SK-N-SH (cell line): ENCODE results near the gene TMEM129. TPM values are rescaled to one million over a fixed set of nuclear protein-coding genes. Genes with fewer than 3 reads are reported as not detected.
A peak's percentile ranks its signal among the peaks of the same experiment; 100 is the strongest.

Experiments
- CTCF ChIA-PET: fragments of 300-600, 350-600 bp; formaldehyde crosslinking; extraction: SDS; loops from one replicate; lab custom pipeline; 2021; lab: Yijun Ruan, JAX
- POLR2A ChIA-PET: fragments of 350-600 bp; sonication (Branson Sonifier 250); formaldehyde crosslinking; extraction: SDS; loops from one replicate; lab custom pipeline; 2020; ENCODE audit warnings: antibody characterized with exemption, inconsistent platforms; lab: Yijun Ruan, JAX
- DNase-seq: peaks from one replicate; pipeline ENCODE4 v3.0.0; 2012
- H2AFZ ChIP-seq: fragments of 200-600 bp; sonication (generic); 2 replicates; pipeline ENCODE4 v1.8.1; 2016; ENCODE audit warnings: antibody characterized with exemption, mild to moderate bottlenecking, low read depth
- H3F3A ChIP-seq: fragments of 200-600 bp; sonication (generic); replicated peaks from 2 replicates; pipeline ENCODE3; 2016; ENCODE audit warnings: antibody characterized with exemption, mild to moderate bottlenecking; ENCODE audit not compliant: insufficient read depth
- H3K27ac ChIP-seq, 2 experiments: fragments of 200-500 bp in 1 of 2; fragments of 200-600 bp in 1 of 2; sonication (Bioruptor generic) in 1 of 2; sonication (generic), shearing (Covaris generic) in 1 of 2; 2 replicates each; pipeline versions ENCODE4 v1.5.1 to v1.6.1; 2014 to 2016; ENCODE audit warnings: low read depth in 2 of 2, inconsistent platforms in 1 of 2, low read length in 1 of 2, mild to moderate bottlenecking in 1 of 2, mixed read lengths in 1 of 2
- H3K27me3 ChIP-seq: fragments of 200-600 bp; sonication (generic), shearing (Covaris generic); 2 replicates; pipeline ENCODE4 v1.6.1; 2016; ENCODE audit warnings: mixed run types; ENCODE audit not compliant: insufficient read depth
- H3K36me3 ChIP-seq, 2 experiments: fragments of 200-500 bp in 1 of 2; fragments of 200-600 bp in 1 of 2; sonication (Bioruptor generic) in 1 of 2; sonication (generic) in 1 of 2; replicated peaks in 1 of 2; 2 replicates each; pipeline versions ENCODE3 to v1.5.1; 2014 to 2016; ENCODE audit warnings: low read length in 1 of 2, mild to moderate bottlenecking in 1 of 2; ENCODE audit not compliant: insufficient read depth in 2 of 2, control insufficient read depth in 1 of 2
- H3K4me1 ChIP-seq, 2 experiments: fragments of 200-500 bp in 1 of 2; fragments of 200-600 bp in 1 of 2; sonication (Bioruptor generic) in 1 of 2; sonication (generic), shearing (Covaris generic) in 1 of 2; 2 replicates each; pipeline versions ENCODE4 v1.5.1 to v1.6.1; 2014 to 2016; ENCODE audit warnings: low read depth in 1 of 2, low read length in 1 of 2, mixed run types in 1 of 2; ENCODE audit not compliant: insufficient read depth in 2 of 2, control insufficient read depth in 1 of 2
- H3K4me2 ChIP-seq: fragments of 200-600 bp; sonication (generic), shearing (Covaris generic); 2 replicates; pipeline ENCODE4 v1.6.1; 2017; ENCODE audit warnings: mixed run types
- H3K4me3 ChIP-seq, 2 experiments: fragments of 200-500 bp in 1 of 2; fragments of 200-600 bp in 1 of 2; sonication (Bioruptor generic) in 1 of 2; sonication (generic), shearing (Covaris generic) in 1 of 2; 2 replicates each; pipeline versions ENCODE4 v1.5.1 to v1.8.1; 2014 to 2016; ENCODE audit warnings: low read depth in 2 of 2, inconsistent platforms in 1 of 2, low read length in 1 of 2, mild to moderate bottlenecking in 1 of 2, mixed read lengths in 1 of 2, moderate library complexity in 1 of 2
- H3K79me2 ChIP-seq: fragments of 200-600 bp; sonication (generic); 2 replicates; pipeline ENCODE4 v1.8.1; 2017; ENCODE audit warnings: mild to moderate bottlenecking; ENCODE audit not compliant: insufficient read depth
- H3K9ac ChIP-seq: fragments of 200-600 bp; sonication (generic); 2 replicates; pipeline ENCODE4 v1.6.1; 2017; ENCODE audit warnings: mixed run types
- H3K9me2 ChIP-seq: fragments of 200-600 bp; sonication (generic); 2 replicates; pipeline ENCODE4 v1.6.1; 2017; ENCODE audit warnings: mixed run types
- H3K9me3 ChIP-seq: fragments of 200-600 bp; sonication (generic); 2 replicates; pipeline ENCODE4 v1.6.1; 2017; ENCODE audit warnings: mixed run types, mild to moderate bottlenecking, moderate library complexity
- H4K20me1 ChIP-seq: fragments of 200-600 bp; sonication (generic); 2 replicates; pipeline ENCODE4 v1.6.1; 2017; ENCODE audit warnings: mild to moderate bottlenecking, mixed run types; ENCODE audit not compliant: insufficient read depth
- EP300 ChIP-seq, 2 experiments: IDR thresholded peaks; 2 replicates each; pipeline versions ENCODE4 v1.4.0 to v1.6.1; 2012; ENCODE audit warnings: borderline replicate concordance in 1 of 2, low read depth in 1 of 2, low read length in 1 of 2
- FOSL2 ChIP-seq: IDR thresholded peaks from 2 replicates; pipeline ENCODE4 v1.4.0; 2012; ENCODE audit warnings: low read depth, mild to moderate bottlenecking, moderate library complexity, borderline replicate concordance
- FOXM1 ChIP-seq: IDR thresholded peaks from 2 replicates; pipeline ENCODE4 v1.4.0; 2012; ENCODE audit warnings: low read depth, mild to moderate bottlenecking
- GABPA ChIP-seq: IDR thresholded peaks from 2 replicates; pipeline ENCODE4 v1.4.0; 2012; ENCODE audit warnings: low read depth, mild to moderate bottlenecking
- MXI1 ChIP-seq: IDR thresholded peaks from 2 replicates; pipeline ENCODE4 v1.6.1; 2012; ENCODE audit warnings: mild to moderate bottlenecking, low read depth, low read length, improper control_type of control experiment
- NFIC ChIP-seq: IDR thresholded peaks from 2 replicates; pipeline ENCODE4 v1.4.0; 2012; ENCODE audit warnings: borderline replicate concordance
- NRF1 ChIP-seq: IDR thresholded peaks from 2 replicates; pipeline ENCODE4 v1.6.1; 2012; ENCODE audit warnings: low read depth, mild to moderate bottlenecking, low read length
- SIN3A ChIP-seq: IDR thresholded peaks from 2 replicates; pipeline ENCODE4 v1.6.1; 2012; ENCODE audit warnings: low read depth, mild to moderate bottlenecking, low read length, moderate library complexity, borderline replicate concordance
- TAF1 ChIP-seq: IDR thresholded peaks from 2 replicates; pipeline ENCODE4 v1.6.1; 2012; ENCODE audit warnings: low read depth, mild to moderate bottlenecking, low read length, moderate library complexity, borderline replicate concordance
- TCF12 ChIP-seq: IDR thresholded peaks from 2 replicates; pipeline ENCODE4 v1.4.0; 2012
- TEAD4 ChIP-seq: IDR thresholded peaks from 2 replicates; pipeline ENCODE4 v1.4.0; 2012; ENCODE audit warnings: mild to moderate bottlenecking, borderline replicate concordance; ENCODE audit not compliant: insufficient read depth
- WGBS: methylation state at CpG from one replicate; pipeline ENCODE4 v1.1.6; 2017; ENCODE audit warnings: low lambda C conversion rate; 5-methylcytosine and 5-hydroxymethylcytosine counted together
- polyA plus RNA-seq, 3 experiments: library from polyadenylated mRNA; depleted of rRNA; stranded (reverse); fragments of >200 nt; gene quantifications; 2 replicates each; pipeline ENCODE4 v1.2.3, GENCODE V29; 2012
- TF ChIP-seq, protein P1 (sequence below): IDR thresholded peaks from 2 replicates; pipeline ENCODE4; 2012
- TF ChIP-seq, protein P2 (sequence below): IDR thresholded peaks from 2 replicates; pipeline ENCODE4 v1.6.1; 2012; ENCODE audit warnings: mild to moderate bottlenecking, low read depth, low read length, moderate library complexity
- TF ChIP-seq, protein P3 (sequence below): IDR thresholded peaks from 2 replicates; pipeline ENCODE4 v1.4.0; 2012; ENCODE audit warnings: low read depth, borderline replicate concordance
- TF ChIP-seq, protein P4 (sequence below): fragments of 150-350 bp; IDR thresholded peaks from 2 replicates; pipeline ENCODE4 v1.6.1; 2016; ENCODE audit warnings: mild to moderate bottlenecking, low read depth, low read length

TMEM129 gene
- polyA plus RNA-seq, 1 of the 3 experiments (the other 2 are of a cell fraction): 36.5 TPM

DNA sequence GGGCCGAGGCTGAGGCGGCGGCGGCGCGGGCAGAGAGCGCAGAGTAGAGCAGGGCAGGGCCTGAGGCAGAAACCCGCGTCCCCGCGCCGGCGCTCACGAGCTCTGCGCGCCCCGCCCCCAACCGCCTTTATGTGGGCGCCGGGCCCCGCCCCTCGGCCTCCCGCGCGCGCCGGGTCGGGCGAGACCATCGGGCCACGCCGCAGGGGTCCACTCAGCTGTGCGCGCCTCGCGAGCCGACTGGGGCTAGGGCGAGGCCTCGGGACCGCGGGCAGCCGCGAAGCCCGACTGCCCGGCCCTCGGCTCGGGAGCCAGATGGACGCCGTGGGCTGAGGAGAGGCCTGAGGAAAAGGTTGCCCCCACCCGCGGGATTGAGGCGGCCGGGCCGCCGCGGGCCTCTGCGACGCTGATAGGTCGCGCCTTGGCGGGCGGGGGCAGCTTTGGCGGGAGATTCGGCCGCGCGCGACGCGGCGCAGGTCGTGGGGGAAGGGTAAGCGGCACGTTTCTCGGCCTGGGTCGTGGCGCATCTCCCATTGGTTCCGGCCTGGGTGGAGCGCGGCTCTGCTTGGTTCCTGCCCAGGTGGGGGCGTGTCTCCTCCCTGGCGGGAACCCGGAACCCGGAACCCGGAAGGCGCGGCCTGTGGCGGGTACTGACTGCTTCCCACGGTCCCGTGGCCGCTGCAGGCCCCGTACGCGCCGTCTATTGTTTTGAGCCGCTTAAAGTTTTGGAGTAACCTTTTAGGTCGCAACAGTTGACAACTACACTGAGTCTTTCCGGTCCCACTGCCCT lies 8.7 kb downstream of the TMEM129 start, which contains the start of gene SLBP (continued):
- TF ChIP-seq TCF12 (peak; percentile 5; the same call in 1 of the 2 replicates), FOXM1 (0 out of 2 replicates have a peak, but pooled peaks have one; percentile 49), FOSL2 (no peak), SIN3A (peak; percentile 98; the same call in 1 of the 2 replicates), TEAD4 (no peak)
- TF ChIP-seq, protein P1, sequence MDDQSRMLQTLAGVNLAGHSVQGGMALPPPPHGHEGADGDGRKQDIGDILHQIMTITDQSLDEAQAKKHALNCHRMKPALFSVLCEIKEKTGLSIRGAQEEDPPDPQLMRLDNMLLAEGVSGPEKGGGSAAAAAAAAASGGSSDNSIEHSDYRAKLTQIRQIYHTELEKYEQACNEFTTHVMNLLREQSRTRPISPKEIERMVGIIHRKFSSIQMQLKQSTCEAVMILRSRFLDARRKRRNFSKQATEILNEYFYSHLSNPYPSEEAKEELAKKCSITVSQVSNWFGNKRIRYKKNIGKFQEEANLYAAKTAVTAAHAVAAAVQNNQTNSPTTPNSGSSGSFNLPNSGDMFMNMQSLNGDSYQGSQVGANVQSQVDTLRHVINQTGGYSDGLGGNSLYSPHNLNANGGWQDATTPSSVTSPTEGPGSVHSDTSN: no peak
- TF ChIP-seq, protein P2, sequence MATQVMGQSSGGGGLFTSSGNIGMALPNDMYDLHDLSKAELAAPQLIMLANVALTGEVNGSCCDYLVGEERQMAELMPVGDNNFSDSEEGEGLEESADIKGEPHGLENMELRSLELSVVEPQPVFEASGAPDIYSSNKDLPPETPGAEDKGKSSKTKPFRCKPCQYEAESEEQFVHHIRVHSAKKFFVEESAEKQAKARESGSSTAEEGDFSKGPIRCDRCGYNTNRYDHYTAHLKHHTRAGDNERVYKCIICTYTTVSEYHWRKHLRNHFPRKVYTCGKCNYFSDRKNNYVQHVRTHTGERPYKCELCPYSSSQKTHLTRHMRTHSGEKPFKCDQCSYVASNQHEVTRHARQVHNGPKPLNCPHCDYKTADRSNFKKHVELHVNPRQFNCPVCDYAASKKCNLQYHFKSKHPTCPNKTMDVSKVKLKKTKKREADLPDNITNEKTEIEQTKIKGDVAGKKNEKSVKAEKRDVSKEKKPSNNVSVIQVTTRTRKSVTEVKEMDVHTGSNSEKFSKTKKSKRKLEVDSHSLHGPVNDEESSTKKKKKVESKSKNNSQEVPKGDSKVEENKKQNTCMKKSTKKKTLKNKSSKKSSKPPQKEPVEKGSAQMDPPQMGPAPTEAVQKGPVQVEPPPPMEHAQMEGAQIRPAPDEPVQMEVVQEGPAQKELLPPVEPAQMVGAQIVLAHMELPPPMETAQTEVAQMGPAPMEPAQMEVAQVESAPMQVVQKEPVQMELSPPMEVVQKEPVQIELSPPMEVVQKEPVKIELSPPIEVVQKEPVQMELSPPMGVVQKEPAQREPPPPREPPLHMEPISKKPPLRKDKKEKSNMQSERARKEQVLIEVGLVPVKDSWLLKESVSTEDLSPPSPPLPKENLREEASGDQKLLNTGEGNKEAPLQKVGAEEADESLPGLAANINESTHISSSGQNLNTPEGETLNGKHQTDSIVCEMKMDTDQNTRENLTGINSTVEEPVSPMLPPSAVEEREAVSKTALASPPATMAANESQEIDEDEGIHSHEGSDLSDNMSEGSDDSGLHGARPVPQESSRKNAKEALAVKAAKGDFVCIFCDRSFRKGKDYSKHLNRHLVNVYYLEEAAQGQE: peak; percentile 16; the same call in 1 of the 2 replicates

DNA sequence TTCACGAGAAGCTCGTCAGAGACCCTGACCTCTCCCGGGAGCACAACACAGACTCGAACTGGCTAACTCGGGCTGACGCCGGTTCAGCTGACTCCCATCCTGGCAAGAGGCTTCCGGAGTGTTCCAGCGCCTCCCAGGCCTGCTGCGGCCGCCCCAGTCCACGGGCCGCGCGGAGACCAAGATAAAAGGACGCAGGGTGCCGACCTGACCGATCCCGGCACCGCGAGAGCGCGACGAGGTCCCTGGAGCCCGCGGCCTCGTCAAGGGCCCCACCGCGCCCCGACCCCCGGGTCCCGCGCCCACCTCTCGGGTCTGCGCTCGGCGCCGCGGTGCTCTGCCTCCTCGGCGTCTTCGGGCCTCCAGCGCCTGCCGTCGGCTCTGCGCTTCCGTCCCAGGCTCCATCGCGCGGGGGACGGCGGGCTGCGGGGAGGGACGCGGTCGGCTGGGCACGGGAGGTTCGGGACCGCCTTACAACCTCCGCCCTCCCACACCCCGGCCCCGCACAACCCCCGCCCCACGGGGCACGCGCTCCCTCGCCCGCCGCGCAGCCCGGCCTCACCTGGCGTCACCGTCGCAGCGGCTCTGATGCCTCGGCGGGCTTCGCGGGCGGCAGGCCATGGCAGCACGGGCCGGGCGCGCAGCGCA lies 9.4 kb downstream of the TMEM129 start:
- peak overlapping the region; percentile 99 for H3K4me2 ChIP-seq
- DNase-seq: peak; percentile 80
- no peaks in the 10 kb centered on the region for H3K27me3 ChIP-seq
- ChIA-PET POLR2A (interaction anchor here (0.7 to 2.1 kb wide), 5 partner anchors 8 to 67 kb away, joined by 3 to 16 read pairs (median 4); partner anchors contain the start of genes TACC3 and TMEM129), CTCF (interaction anchor here (0.6 to 2.1 kb wide), 6 partner anchors 9 to 188 kb away, joined by 3 to 19 read pairs (median 4); partner anchors contain the start of genes TACC3 and TMEM129)
- no peaks in the 10 kb centered on the region for H3K9me3 ChIP-seq
- H3K9ac ChIP-seq: peak overlapping the region; percentile 100
- peaks cover 13 to 23% of the 10 kb centered on the region in 2 experiments; a peak in 2 of 4 replicates for H3K4me1 ChIP-seq
- TF ChIP-seq NFIC (no peak), EP300 (IDR thresholded peaks at IDR 0.05; ENCODE audit: borderline replicate concordance in 1 of 2, low read depth in 1 of 2, low read length in 1 of 2) (peak in 1 of 2 experiments; percentile 21; a peak in 1 of 4 replicates), GABPA (no peak), MXI1 (peak; percentile 55; the same call in 1 of the 2 replicates), TAF1 (no peak), NRF1 (no peak)
- TF ChIP-seq, protein P3, sequence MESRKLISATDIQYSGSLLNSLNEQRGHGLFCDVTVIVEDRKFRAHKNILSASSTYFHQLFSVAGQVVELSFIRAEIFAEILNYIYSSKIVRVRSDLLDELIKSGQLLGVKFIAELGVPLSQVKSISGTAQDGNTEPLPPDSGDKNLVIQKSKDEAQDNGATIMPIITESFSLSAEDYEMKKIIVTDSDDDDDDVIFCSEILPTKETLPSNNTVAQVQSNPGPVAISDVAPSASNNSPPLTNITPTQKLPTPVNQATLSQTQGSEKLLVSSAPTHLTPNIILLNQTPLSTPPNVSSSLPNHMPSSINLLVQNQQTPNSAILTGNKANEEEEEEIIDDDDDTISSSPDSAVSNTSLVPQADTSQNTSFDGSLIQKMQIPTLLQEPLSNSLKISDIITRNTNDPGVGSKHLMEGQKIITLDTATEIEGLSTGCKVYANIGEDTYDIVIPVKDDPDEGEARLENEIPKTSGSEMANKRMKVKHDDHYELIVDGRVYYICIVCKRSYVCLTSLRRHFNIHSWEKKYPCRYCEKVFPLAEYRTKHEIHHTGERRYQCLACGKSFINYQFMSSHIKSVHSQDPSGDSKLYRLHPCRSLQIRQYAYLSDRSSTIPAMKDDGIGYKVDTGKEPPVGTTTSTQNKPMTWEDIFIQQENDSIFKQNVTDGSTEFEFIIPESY: no peak
- TF ChIP-seq, protein P4, sequence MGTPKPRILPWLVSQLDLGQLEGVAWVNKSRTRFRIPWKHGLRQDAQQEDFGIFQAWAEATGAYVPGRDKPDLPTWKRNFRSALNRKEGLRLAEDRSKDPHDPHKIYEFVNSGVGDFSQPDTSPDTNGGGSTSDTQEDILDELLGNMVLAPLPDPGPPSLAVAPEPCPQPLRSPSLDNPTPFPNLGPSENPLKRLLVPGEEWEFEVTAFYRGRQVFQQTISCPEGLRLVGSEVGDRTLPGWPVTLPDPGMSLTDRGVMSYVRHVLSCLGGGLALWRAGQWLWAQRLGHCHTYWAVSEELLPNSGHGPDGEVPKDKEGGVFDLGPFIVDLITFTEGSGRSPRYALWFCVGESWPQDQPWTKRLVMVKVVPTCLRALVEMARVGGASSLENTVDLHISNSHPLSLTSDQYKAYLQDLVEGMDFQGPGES: no peak
- peaks cover 31% of the 10 kb centered on the region for H4K20me1 ChIP-seq
- H3F3A ChIP-seq: peaks cover 24% of the 10 kb centered on the region
- H2AFZ ChIP-seq: no peak overlapping the region
- H3K27ac ChIP-seq: peak overlapping the region; percentile 90 to 97
- H3K79me2 ChIP-seq: peaks cover 89% of the 10 kb centered on the region
- H3K36me3 ChIP-seq: peaks cover 11 to 27% of the 10 kb centered on the region in 2 experiments
- H3K9me2 ChIP-seq: no peaks in the 10 kb centered on the region
- peak overlapping the region; percentile 77 to 97 for H3K4me3 ChIP-seq
- 0% methylated on average over 1 of the region's 85 CpGs for WGBS
